Spleen (tissue), 7 donors: ENCODE data around the gene CNTN5.

ENCODE experiments used
- CTCF ChIP-seq, 11 experiments: fragments of 200-600 bp in 7 of 11; fragments of 450-650 bp in 4 of 11; sonication (generic) in 4 of 11; IDR thresholded peaks in 8 of 11; conservative IDR thresholded peaks in 3 of 11; 1 replicate in 7 of 11; 2 replicates in 4 of 11; pipeline versions ENCODE4 v1.4.0 to v1.8.0; 2016 to 2021; ENCODE audit warnings: antibody characterized with exemption in 11 of 11, inconsistent platforms in 4 of 11, mild to moderate bottlenecking in 1 of 11
- POLR2A ChIP-seq, 3 donors: fragments of 450-650 bp; IDR thresholded peaks; one replicate each; pipeline ENCODE4 v1.5.1; 2017; ENCODE audit warnings: antibody characterized with exemption in 3 of 3, mild to moderate bottlenecking in 1 of 3
- POLR2AphosphoS5 ChIP-seq, 3 donors: sonication (generic); formaldehyde crosslinking; IDR thresholded peaks; one replicate each; pipeline ENCODE4 v1.5.1; 2017; ENCODE audit warnings: antibody characterized with exemption in 3 of 3
- donor health status: DM: no; HTN: no; CAD: no; lungs with moderate emphysema.
- donor health status: DM: no; HTN: no; CAD: no.
- donor health status: DM: no; HTN: no; CAD: no.

- no peak for TF ChIP-seq CTCF (IDR thresholded peaks at IDR 0.05 in 8 of 11, conservative IDR thresholded peaks at IDR 0.05 in 3 of 11)
- TF ChIP-seq POLR2A (IDR thresholded peaks at IDR 0.05): no peak
- no peak for TF ChIP-seq POLR2AphosphoS5 (IDR thresholded peaks at IDR 0.05)
Observed at GRCh38 chr11:99418927-99419720, 398.4 kb downstream of the CNTN5 start.
